ENCODE results near the gene RMC1. TPM values are rescaled to one million over a fixed set of nuclear protein-coding genes. Genes with fewer than 3 reads are reported as not detected.
A peak's percentile ranks its signal among the peaks of the same experiment; 100 is the strongest.

RMC1 gene
- total and polyA plus RNA-seq, 2 of the 13 experiments (the other 11 are each of a cell fraction or from before 2014, with no cell fraction given) = 9.4 to 19.5 TPM

DNA sequence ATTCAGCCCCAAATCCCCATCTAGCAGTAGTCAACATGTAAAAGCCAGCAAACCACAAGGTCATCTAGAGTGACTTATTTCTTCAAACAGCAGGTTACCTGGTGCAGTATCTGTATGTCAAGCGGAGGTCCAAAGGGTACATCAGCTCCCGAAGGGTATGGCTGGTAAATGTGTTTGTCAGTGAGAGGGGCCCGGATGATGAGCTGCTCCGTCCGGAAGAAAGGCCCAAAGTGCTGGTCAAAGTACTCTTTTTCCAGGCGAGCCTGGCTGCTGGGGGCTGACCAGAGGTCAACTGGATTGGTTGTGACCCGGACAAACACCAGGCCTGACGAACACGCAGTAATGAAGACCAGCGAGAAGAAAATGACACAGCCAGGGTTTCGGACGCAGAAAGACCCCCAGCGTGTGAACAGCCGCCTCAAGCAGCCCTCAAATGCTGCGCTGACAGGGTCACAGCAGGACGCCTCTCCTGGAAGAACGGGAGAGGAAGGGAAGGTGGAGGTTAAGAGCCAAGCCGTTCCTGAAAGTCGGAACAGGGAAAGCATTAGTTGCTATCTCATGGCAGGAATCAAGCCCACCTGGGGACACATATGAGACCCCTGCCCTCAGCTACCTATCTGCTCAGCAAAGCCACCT, 53.0 kb downstream of the RMC1 start (continued):
- TF ChIP-seq YEATS2 (CRISPR knock-in tag; IDR thresholded peaks at IDR 0.05; ENCODE audit: borderline replicate concordance) (peak; percentile 79; the same call in 1 of the 2 replicates), HDAC2 (CRISPR knock-in tag; IDR thresholded peaks at IDR 0.05) (peak; percentile 92), KAT7 (CRISPR knock-in tag; IDR thresholded peaks at IDR 0.05; ENCODE audit: borderline replicate concordance) (no peak), ZNF331 (CRISPR knock-in tag; IDR thresholded peaks at IDR 0.05) (peak; percentile 83), ZFY (CRISPR knock-in tag; IDR thresholded peaks at IDR 0.05) (peak; percentile 80), PCBP1 (IDR thresholded peaks at IDR 0.05; ENCODE audit: borderline replicate concordance, low read depth, low read length) (no peak), ZNF556 (CRISPR knock-in tag; IDR thresholded peaks at IDR 0.05; ENCODE audit: borderline replicate concordance) (peak; percentile 63; the same call in 1 of the 2 replicates), CREM (IDR thresholded peaks at IDR 0.05) (peak; percentile 72; the same call in 1 of the 2 replicates), CREM (CRISPR knock-in tag; IDR thresholded peaks at IDR 0.05) (no peak), ZNF530 (CRISPR knock-in tag; IDR thresholded peaks at IDR 0.05; ENCODE audit: low read depth) (no peak), ZNF256 (CRISPR knock-in tag; conservative IDR thresholded peaks at IDR 0.05) (no peak), ZNF781 (CRISPR knock-in tag; IDR thresholded peaks at IDR 0.05; ENCODE audit: borderline replicate concordance, not compliant biosample characterization) (no peak), DPF2 (CRISPR knock-in tag; IDR thresholded peaks at IDR 0.05; ENCODE audit: borderline replicate concordance, low read depth) (peak; percentile 92), PAWR (CRISPR knock-in tag; IDR thresholded peaks at IDR 0.05; ENCODE audit: borderline replicate concordance) (no peak), MED1 (CRISPR knock-in tag; IDR thresholded peaks at IDR 0.05) (peak; percentile 99), FIP1L1 (IDR thresholded peaks at IDR 0.05; ENCODE audit: borderline replicate concordance, insufficient read depth, low read depth, low read length) (0 out of 2 replicates have a peak, but pooled peaks have one; percentile 29), SIN3A (IDR thresholded peaks at IDR 0.05; ENCODE audit: borderline replicate concordance, low read depth, low read length) (no peak; the same call in 1 of the 2 replicates), ZNF235 (CRISPR knock-in tag; IDR thresholded peaks at IDR 0.05; ENCODE audit: borderline replicate concordance) (peak; percentile 24; the same call in 1 of the 2 replicates)
- TF ChIP-seq, protein P1, sequence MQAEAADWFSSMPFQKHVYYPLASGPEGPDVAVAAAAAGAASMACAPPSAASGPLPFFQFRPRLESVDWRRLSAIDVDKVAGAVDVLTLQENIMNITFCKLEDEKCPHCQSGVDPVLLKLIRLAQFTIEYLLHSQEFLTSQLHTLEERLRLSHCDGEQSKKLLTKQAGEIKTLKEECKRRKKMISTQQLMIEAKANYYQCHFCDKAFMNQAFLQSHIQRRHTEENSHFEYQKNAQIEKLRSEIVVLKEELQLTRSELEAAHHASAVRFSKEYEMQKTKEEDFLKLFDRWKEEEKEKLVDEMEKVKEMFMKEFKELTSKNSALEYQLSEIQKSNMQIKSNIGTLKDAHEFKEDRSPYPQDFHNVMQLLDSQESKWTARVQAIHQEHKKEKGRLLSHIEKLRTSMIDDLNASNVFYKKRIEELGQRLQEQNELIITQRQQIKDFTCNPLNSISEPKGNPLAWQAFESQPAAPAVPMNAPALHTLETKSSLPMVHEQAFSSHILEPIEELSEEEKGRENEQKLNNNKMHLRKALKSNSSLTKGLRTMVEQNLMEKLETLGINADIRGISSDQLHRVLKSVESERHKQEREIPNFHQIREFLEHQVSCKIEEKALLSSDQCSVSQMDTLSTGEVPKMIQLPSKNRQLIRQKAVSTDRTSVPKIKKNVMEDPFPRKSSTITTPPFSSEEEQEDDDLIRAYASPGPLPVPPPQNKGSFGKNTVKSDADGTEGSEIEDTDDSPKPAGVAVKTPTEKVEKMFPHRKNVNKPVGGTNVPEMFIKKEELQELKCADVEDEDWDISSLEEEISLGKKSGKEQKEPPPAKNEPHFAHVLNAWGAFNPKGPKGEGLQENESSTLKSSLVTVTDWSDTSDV (CRISPR knock-in tag; IDR thresholded peaks at IDR 0.05) = no peak
- TF ChIP-seq, protein P2, sequence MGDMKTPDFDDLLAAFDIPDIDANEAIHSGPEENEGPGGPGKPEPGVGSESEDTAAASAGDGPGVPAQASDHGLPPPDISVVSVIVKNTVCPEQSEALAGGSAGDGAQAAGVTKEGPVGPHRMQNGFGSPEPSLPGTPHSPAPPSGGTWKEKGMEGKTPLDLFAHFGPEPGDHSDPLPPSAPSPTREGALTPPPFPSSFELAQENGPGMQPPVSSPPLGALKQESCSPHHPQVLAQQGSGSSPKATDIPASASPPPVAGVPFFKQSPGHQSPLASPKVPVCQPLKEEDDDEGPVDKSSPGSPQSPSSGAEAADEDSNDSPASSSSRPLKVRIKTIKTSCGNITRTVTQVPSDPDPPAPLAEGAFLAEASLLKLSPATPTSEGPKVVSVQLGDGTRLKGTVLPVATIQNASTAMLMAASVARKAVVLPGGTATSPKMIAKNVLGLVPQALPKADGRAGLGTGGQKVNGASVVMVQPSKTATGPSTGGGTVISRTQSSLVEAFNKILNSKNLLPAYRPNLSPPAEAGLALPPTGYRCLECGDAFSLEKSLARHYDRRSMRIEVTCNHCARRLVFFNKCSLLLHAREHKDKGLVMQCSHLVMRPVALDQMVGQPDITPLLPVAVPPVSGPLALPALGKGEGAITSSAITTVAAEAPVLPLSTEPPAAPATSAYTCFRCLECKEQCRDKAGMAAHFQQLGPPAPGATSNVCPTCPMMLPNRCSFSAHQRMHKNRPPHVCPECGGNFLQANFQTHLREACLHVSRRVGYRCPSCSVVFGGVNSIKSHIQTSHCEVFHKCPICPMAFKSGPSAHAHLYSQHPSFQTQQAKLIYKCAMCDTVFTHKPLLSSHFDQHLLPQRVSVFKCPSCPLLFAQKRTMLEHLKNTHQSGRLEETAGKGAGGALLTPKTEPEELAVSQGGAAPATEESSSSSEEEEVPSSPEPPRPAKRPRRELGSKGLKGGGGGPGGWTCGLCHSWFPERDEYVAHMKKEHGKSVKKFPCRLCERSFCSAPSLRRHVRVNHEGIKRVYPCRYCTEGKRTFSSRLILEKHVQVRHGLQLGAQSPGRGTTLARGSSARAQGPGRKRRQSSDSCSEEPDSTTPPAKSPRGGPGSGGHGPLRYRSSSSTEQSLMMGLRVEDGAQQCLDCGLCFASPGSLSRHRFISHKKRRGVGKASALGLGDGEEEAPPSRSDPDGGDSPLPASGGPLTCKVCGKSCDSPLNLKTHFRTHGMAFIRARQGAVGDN (CRISPR knock-in tag; IDR thresholded peaks at IDR 0.05) = peak; percentile 100
- TF ChIP-seq, protein P3, sequence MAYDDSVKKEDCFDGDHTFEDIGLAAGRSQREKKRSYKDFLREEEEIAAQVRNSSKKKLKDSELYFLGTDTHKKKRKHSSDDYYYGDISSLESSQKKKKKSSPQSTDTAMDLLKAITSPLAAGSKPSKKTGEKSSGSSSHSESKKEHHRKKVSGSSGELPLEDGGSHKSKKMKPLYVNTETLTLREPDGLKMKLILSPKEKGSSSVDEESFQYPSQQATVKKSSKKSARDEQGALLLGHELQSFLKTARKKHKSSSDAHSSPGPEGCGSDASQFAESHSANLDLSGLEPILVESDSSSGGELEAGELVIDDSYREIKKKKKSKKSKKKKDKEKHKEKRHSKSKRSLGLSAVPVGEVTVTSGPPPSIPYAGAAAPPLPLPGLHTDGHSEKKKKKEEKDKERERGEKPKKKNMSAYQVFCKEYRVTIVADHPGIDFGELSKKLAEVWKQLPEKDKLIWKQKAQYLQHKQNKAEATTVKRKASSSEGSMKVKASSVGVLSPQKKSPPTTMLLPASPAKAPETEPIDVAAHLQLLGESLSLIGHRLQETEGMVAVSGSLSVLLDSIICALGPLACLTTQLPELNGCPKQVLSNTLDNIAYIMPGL (CRISPR knock-in tag; IDR thresholded peaks at IDR 0.05; ENCODE audit: borderline replicate concordance in 1 of 2, low read depth in 1 of 2) = peak in 1 of 2 experiments; percentile 24; a peak in 1 of 4 replicates

Data from HepG2 (cell line).